IMR-90 (cell line): ENCODE data around the gene MYL4.

Source experiments
- CEBPB ChIP-seq: IDR thresholded peaks from 2 replicates; pipeline ENCODE4 v1.6.1; 2012; ENCODE audit warnings: low read depth, low read length, improper control_type of control experiment
- CHD1 ChIP-seq: IDR thresholded peaks from 2 replicates; pipeline ENCODE4 v1.6.1; 2012; ENCODE audit warnings: low read depth, low read length, improper control_type of control experiment
- FOS ChIP-seq: fragments of 150-350 bp; IDR thresholded peaks from 2 replicates; pipeline ENCODE4 v1.6.1; 2016; ENCODE audit warnings: low read depth, low read length
- MAFK ChIP-seq: IDR thresholded peaks from 2 replicates; pipeline ENCODE4 v1.6.1; 2012; ENCODE audit warnings: low read depth, low read length, improper control_type of control experiment
- MXI1 ChIP-seq: IDR thresholded peaks from 2 replicates; pipeline ENCODE4 v1.6.1; 2012; ENCODE audit warnings: low read depth, mild to moderate bottlenecking, low read length, moderate library complexity, borderline replicate concordance
- POLR2A ChIP-seq: IDR thresholded peaks from 2 replicates; pipeline ENCODE4 v1.6.1; 2012; ENCODE audit warnings: mild to moderate bottlenecking, low read depth, low read length
- RAD21 ChIP-seq: IDR thresholded peaks from 2 replicates; pipeline ENCODE4 v1.6.1; 2012; ENCODE audit warnings: low read length, improper control_type of control experiment
- RCOR1 ChIP-seq: IDR thresholded peaks from 2 replicates; pipeline ENCODE4 v1.6.1; 2012; ENCODE audit warnings: mild to moderate bottlenecking, low read length, improper control_type of control experiment; ENCODE audit not compliant: insufficient replicate concordance
- SMC3 ChIP-seq: fragments of 150-350 bp; IDR thresholded peaks from 2 replicates; pipeline ENCODE4 v1.6.1; 2016; ENCODE audit warnings: low read depth, mild to moderate bottlenecking, antibody characterized with exemption, low read length, moderate library complexity
- TF ChIP-seq, protein P1 (sequence below): conservative IDR thresholded peaks from 2 replicates; pipeline ENCODE4 v1.5.1; 2012; ENCODE audit warnings: mild to moderate bottlenecking, low read depth, low read length, improper control_type of control experiment
- TF ChIP-seq, protein P2 (sequence below): fragments of 150-350 bp; IDR thresholded peaks from 2 replicates; pipeline ENCODE4 v1.6.1; 2017; ENCODE audit warnings: mild to moderate bottlenecking, antibody characterized with exemption, low read length, low read depth

DNA sequence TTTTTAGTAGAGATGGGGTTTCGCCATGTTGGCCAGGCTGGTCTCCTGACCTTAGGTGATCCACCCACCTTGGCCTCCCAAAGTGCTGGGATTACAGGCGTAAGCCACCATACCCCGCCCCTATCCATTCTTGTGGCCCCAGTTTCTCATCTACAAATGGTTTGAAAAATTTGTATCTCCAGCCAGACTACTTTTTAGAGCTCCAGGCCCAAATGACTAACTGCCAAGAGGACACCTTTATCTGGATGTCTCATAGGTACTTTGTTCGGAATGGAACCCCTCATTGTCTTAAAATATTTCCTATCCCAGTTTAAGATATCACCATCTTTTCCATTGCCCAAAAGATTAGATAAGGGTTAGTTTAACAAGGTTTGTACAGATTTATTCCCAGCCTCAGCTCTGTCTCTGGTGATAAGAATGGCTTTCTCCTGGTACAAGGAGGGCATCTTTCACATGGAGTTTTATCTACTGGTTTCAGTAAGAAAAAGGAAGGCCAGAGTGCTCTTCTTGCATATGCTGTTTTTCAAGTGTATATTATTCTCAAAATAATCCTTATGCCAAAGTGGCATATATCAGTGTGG, 15.1 kb upstream of the MYL4 start:
- TF ChIP-seq, protein P1, sequence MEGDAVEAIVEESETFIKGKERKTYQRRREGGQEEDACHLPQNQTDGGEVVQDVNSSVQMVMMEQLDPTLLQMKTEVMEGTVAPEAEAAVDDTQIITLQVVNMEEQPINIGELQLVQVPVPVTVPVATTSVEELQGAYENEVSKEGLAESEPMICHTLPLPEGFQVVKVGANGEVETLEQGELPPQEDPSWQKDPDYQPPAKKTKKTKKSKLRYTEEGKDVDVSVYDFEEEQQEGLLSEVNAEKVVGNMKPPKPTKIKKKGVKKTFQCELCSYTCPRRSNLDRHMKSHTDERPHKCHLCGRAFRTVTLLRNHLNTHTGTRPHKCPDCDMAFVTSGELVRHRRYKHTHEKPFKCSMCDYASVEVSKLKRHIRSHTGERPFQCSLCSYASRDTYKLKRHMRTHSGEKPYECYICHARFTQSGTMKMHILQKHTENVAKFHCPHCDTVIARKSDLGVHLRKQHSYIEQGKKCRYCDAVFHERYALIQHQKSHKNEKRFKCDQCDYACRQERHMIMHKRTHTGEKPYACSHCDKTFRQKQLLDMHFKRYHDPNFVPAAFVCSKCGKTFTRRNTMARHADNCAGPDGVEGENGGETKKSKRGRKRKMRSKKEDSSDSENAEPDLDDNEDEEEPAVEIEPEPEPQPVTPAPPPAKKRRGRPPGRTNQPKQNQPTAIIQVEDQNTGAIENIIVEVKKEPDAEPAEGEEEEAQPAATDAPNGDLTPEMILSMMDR = no peak
- TF ChIP-seq POLR2A (no peak), CEBPB (no peak), CHD1 (no peak), SMC3 (no peak), MXI1 (no peak), FOS (no peak), RCOR1 (no peak), MAFK (no peak), RAD21 (no peak)
- TF ChIP-seq, protein P2, sequence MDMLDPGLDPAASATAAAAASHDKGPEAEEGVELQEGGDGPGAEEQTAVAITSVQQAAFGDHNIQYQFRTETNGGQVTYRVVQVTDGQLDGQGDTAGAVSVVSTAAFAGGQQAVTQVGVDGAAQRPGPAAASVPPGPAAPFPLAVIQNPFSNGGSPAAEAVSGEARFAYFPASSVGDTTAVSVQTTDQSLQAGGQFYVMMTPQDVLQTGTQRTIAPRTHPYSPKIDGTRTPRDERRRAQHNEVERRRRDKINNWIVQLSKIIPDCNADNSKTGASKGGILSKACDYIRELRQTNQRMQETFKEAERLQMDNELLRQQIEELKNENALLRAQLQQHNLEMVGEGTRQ = no peak
